ENCODE results near the gene LRRC4C.
"Not testable (repeated sequence)": the region's sequence is repeated elsewhere in the genome, so short reads cannot be mapped to it uniquely, and the experiment has no call there.

LRRC4C gene

GRCh38 chr11:40186437-40187263 lies 1272.8 kb downstream of the LRRC4C start:
- H3K4me1 Mint-ChIP-seq (ENCODE audit: low read depth in 2 of 2), result no peaks in the 10 kb centered on the region
- ATAC-seq (replicated peaks) (no peak), DNase-seq (no peak)
- H3K36me3 Mint-ChIP-seq (ENCODE audit: insufficient read depth), result no peaks in the 10 kb centered on the region
- H3K9me3 Mint-ChIP-seq, result peaks cover 11 to 14% of the 10 kb centered on the region in 2 donors
- H3K27me3 Mint-ChIP-seq, result no peaks in the 10 kb centered on the region
- H3K4me3 Mint-ChIP-seq, result no peak overlapping the region
- H3K27ac Mint-ChIP-seq, result no peak overlapping the region

GRCh38 chr11:40185793-40186192 lies 1273.7 kb downstream of the LRRC4C start:
- H3K27me3 Mint-ChIP-seq, result no peaks in the 10 kb centered on the region
- H3K36me3 Mint-ChIP-seq (ENCODE audit: insufficient read depth), result no peaks in the 10 kb centered on the region
- no peak overlapping the region for H3K4me3 Mint-ChIP-seq
- no peak overlapping the region for H3K27ac Mint-ChIP-seq
- no peaks in the 10 kb centered on the region for H3K4me1 Mint-ChIP-seq (ENCODE audit: low read depth in 2 of 2)
- H3K9me3 Mint-ChIP-seq, result peaks cover 14 to 15% of the 10 kb centered on the region in 2 donors
- ATAC-seq (replicated peaks), result no peak
- no peak for DNase-seq

GRCh38 chr11:40183073-40184064 lies 1276.1 kb downstream of the LRRC4C start:
- ATAC-seq (replicated peaks) (no peak), DNase-seq (no peak)
- Mint-ChIP-seq H3K4me1 (ENCODE audit: low read depth in 2 of 2) (no peaks in the 10 kb centered on the region), H3K4me3 (no peak overlapping the region), H3K36me3 (ENCODE audit: insufficient read depth) (no peaks in the 10 kb centered on the region), H3K27me3 (no peaks in the 10 kb centered on the region), H3K9me3 (peaks cover 12 to 23% of the 10 kb centered on the region in 2 donors), H3K27ac (no peak overlapping the region)

GRCh38 chr11:40179541-40179940 lies 1279.9 kb downstream of the LRRC4C start:
- ATAC-seq (replicated peaks) (no peak), DNase-seq (no peak)
- no peak overlapping the region for H3K4me3 Mint-ChIP-seq
- H3K4me1 Mint-ChIP-seq (ENCODE audit: low read depth in 2 of 2), result no peaks in the 10 kb centered on the region
- H3K9me3 Mint-ChIP-seq, result peaks cover 8 to 36% of the 10 kb centered on the region in 2 donors
- no peaks in the 10 kb centered on the region for H3K27me3 Mint-ChIP-seq
- no peak overlapping the region for H3K27ac Mint-ChIP-seq
- no peaks in the 10 kb centered on the region for H3K36me3 Mint-ChIP-seq (ENCODE audit: insufficient read depth)

GRCh38 chr11:40178470-40178869 lies 1281.0 kb downstream of the LRRC4C start:
- no peaks in the 10 kb centered on the region for H3K27me3 Mint-ChIP-seq
- no peaks in the 10 kb centered on the region for H3K4me1 Mint-ChIP-seq (ENCODE audit: low read depth in 2 of 2)
- peaks cover 4 to 36% of the 10 kb centered on the region in 2 donors for H3K9me3 Mint-ChIP-seq
- DNase-seq, result no peak
- H3K4me3 Mint-ChIP-seq, result no peak overlapping the region
- H3K27ac Mint-ChIP-seq, result no peak overlapping the region
- no peaks in the 10 kb centered on the region for H3K36me3 Mint-ChIP-seq (ENCODE audit: insufficient read depth)
- no peak for ATAC-seq (replicated peaks)

GRCh38 chr11:40175980-40176379 lies 1283.5 kb downstream of the LRRC4C start:
- H3K36me3 Mint-ChIP-seq (ENCODE audit: insufficient read depth), result no peaks in the 10 kb centered on the region
- DNase-seq (no peak), ATAC-seq (replicated peaks) (no peak)
- peaks cover under 1 to 38% of the 10 kb centered on the region in 2 donors for H3K9me3 Mint-ChIP-seq
- H3K4me1 Mint-ChIP-seq (ENCODE audit: low read depth in 2 of 2), result no peaks in the 10 kb centered on the region
- H3K4me3 Mint-ChIP-seq, result no peak overlapping the region
- H3K27ac Mint-ChIP-seq, result no peak overlapping the region
- H3K27me3 Mint-ChIP-seq, result no peaks in the 10 kb centered on the region

- H3K9me3 Mint-ChIP-seq, result peaks cover 2 to 25% of the 10 kb centered on the region in 2 donors
- no peak overlapping the region for H3K27ac Mint-ChIP-seq
Measured at GRCh38 chr11:40170078-40170477, 1289.4 kb downstream of the LRRC4C start.

GRCh38 chr11:40168414-40168813 lies 1291.0 kb downstream of the LRRC4C start:
- H3K4me1 Mint-ChIP-seq (ENCODE audit: low read depth in 2 of 2), result no peaks in the 10 kb centered on the region
- no peaks in the 10 kb centered on the region for H3K27me3 Mint-ChIP-seq
- H3K9me3 Mint-ChIP-seq, result peaks cover 2 to 29% of the 10 kb centered on the region in 2 donors
- H3K27ac Mint-ChIP-seq, result no peak overlapping the region
- ATAC-seq (replicated peaks), result no peak
- H3K4me3 Mint-ChIP-seq, result no peak overlapping the region
- H3K36me3 Mint-ChIP-seq (ENCODE audit: insufficient read depth), result no peaks in the 10 kb centered on the region
- no peak for DNase-seq

More at GRCh38 chr11:40170078-40170477, 1289.4 kb downstream of the LRRC4C start:
- no peaks in the 10 kb centered on the region for H3K4me1 Mint-ChIP-seq (ENCODE audit: low read depth in 2 of 2)
- ATAC-seq (replicated peaks) (no peak), DNase-seq (no peak)
- no peak overlapping the region for H3K4me3 Mint-ChIP-seq
- no peaks in the 10 kb centered on the region for H3K27me3 Mint-ChIP-seq
- no peaks in the 10 kb centered on the region for H3K36me3 Mint-ChIP-seq (ENCODE audit: insufficient read depth)

GRCh38 chr11:40167805-40168204 lies 1291.6 kb downstream of the LRRC4C start:
- not testable (repeated sequence) for DNase-seq; ATAC-seq (replicated peaks); H3K27ac Mint-ChIP-seq; H3K4me1 Mint-ChIP-seq (ENCODE audit: low read depth in 2 of 2); H3K36me3 Mint-ChIP-seq (ENCODE audit: insufficient read depth); H3K4me3 Mint-ChIP-seq; H3K27me3 Mint-ChIP-seq
- H3K9me3 Mint-ChIP-seq, result peaks cover 2 to 33% of the 10 kb centered on the region in 2 donors

GRCh38 chr11:40166892-40167291 lies 1292.6 kb downstream of the LRRC4C start:
- H3K9me3 Mint-ChIP-seq, result peaks cover 4 to 29% of the 10 kb centered on the region in 2 donors
- no peak overlapping the region for H3K27ac Mint-ChIP-seq
- no peak for DNase-seq
- H3K4me3 Mint-ChIP-seq, result no peak overlapping the region
- no peaks in the 10 kb centered on the region for H3K36me3 Mint-ChIP-seq (ENCODE audit: insufficient read depth)
- H3K27me3 Mint-ChIP-seq, result no peaks in the 10 kb centered on the region
- no peak for ATAC-seq (replicated peaks)
- H3K4me1 Mint-ChIP-seq (ENCODE audit: low read depth in 2 of 2), result no peaks in the 10 kb centered on the region

GRCh38 chr11:40162901-40163883 lies 1296.3 kb downstream of the LRRC4C start:
- Mint-ChIP-seq H3K27ac (no peak overlapping the region), H3K4me1 (ENCODE audit: low read depth in 2 of 2) (no peaks in the 10 kb centered on the region), H3K4me3 (no peak overlapping the region), H3K36me3 (ENCODE audit: insufficient read depth) (no peaks in the 10 kb centered on the region), H3K9me3 (peaks cover 9 to 24% of the 10 kb centered on the region in 2 donors), H3K27me3 (no peaks in the 10 kb centered on the region)
- ATAC-seq (replicated peaks) (no peak), DNase-seq (no peak)

- ATAC-seq (replicated peaks) (no peak), DNase-seq (no peak)
- Mint-ChIP-seq H3K36me3 (ENCODE audit: insufficient read depth) (no peaks in the 10 kb centered on the region), H3K27ac (no peak overlapping the region), H3K4me3 (no peak overlapping the region), H3K9me3 (peaks cover 15 to 30% of the 10 kb centered on the region in 2 donors), H3K4me1 (ENCODE audit: low read depth in 2 of 2) (no peaks in the 10 kb centered on the region), H3K27me3 (no peaks in the 10 kb centered on the region)
Measured at GRCh38 chr11:40161854-40162410, 1297.5 kb downstream of the LRRC4C start.
